Stromal cell of bone marrow (primary cell): ENCODE data around the gene OTOG.

Experiments
- DNase-seq: peaks from one replicate; pipeline ENCODE4 v3.0.0-alpha.2; 2012; ENCODE audit warnings: low read depth

OTOG gene

GRCh38 chr11:17585911-17586695 is 39.0 kb downstream of the OTOG start:
- DNase-seq = no peak

GRCh38 chr11:17588166-17588565 is 41.1 kb downstream of the OTOG start:
- DNase-seq = no peak

GRCh38 chr11:17588721-17589120 is 41.7 kb downstream of the OTOG start:
- DNase-seq = no peak

GRCh38 chr11:17590463-17590862 is 43.4 kb downstream of the OTOG start:
- DNase-seq = no peak

- no peak for DNase-seq
Measured at GRCh38 chr11:17591293-17591692, 44.2 kb downstream of the OTOG start.

GRCh38 chr11:17593466-17594245 is 46.6 kb downstream of the OTOG start:
- DNase-seq = no peak

GRCh38 chr11:17594686-17595192 is 47.7 kb downstream of the OTOG start:
- no peak for DNase-seq

- no peak for DNase-seq
Measured at GRCh38 chr11:17595526-17596309, 48.7 kb downstream of the OTOG start.

- DNase-seq = no peak
Measured at GRCh38 chr11:17596310-17596669, 49.2 kb downstream of the OTOG start.

GRCh38 chr11:17596711-17597110 is 49.7 kb downstream of the OTOG start:
- no peak for DNase-seq

- DNase-seq = no peak
Measured at GRCh38 chr11:17597770-17598169, 50.7 kb downstream of the OTOG start.

- peak; percentile 21 for DNase-seq
Measured at GRCh38 chr11:17598700-17599459, 51.8 kb downstream of the OTOG start.

- no peak for DNase-seq
Measured at GRCh38 chr11:17599460-17599925, 52.4 kb downstream of the OTOG start.

GRCh38 chr11:17600316-17601255 is 53.5 kb downstream of the OTOG start:
- no peak for DNase-seq

GRCh38 chr11:17601256-17601671 is 54.2 kb downstream of the OTOG start:
- DNase-seq = no peak

- DNase-seq = no peak
Measured at GRCh38 chr11:17601676-17602075, 54.6 kb downstream of the OTOG start.

- no peak for DNase-seq
Measured at GRCh38 chr11:17602105-17603001, 55.3 kb downstream of the OTOG start.

GRCh38 chr11:17603056-17603825 is 56.2 kb downstream of the OTOG start:
- DNase-seq = no peak
